Common myeloid progenitor, CD34-positive (primary cell): ENCODE measurements around the gene ADARB2.
A peak's percentile ranks its signal among the peaks of the same experiment; 100 is the strongest.
"Not testable (repeated sequence)": the region's sequence is repeated elsewhere in the genome, so short reads cannot be mapped to it uniquely, and the experiment has no call there.

Experiments
- CTCF ChIA-PET: fragments of 350-600 bp; sonication (Branson Sonifier 250); formaldehyde crosslinking; loops from one replicate; lab custom pipeline; 2021; ENCODE audit warnings: antibody characterized with exemption; lab: Charles Lee
- POLR2A ChIA-PET: fragments of 350-600 bp; sonication (Branson Sonifier 250); formaldehyde crosslinking; loops from one replicate; lab custom pipeline; 2021; ENCODE audit warnings: antibody characterized with exemption; lab: Charles Lee
- DNase-seq, 3 donors: peaks; one replicate each; pipeline versions ENCODE4 v3.0.0 to v3.0.0-alpha.2; 2013
- H3K27ac ChIP-seq, 2 experiments: 1 replicate in 1 of 2; 2 replicates in 1 of 2; pipeline ENCODE4 v1.7.0; 2013; ENCODE audit warnings: inconsistent platforms in 2 of 2, low read length in 2 of 2, mild to moderate bottlenecking in 2 of 2, low read depth in 1 of 2, moderate library complexity in 1 of 2; ENCODE audit not compliant: severe bottlenecking in 2 of 2, insufficient read depth in 1 of 2, poor library complexity in 1 of 2
- H3K27me3 ChIP-seq, 5 experiments: replicated peaks in 2 of 5; 1 replicate in 3 of 5; 2 replicates in 2 of 5; pipeline versions ENCODE4 v1.6.1 to v1.7.0; 2013; ENCODE audit warnings: low read length in 4 of 5, mild to moderate bottlenecking in 2 of 5, moderate library complexity in 2 of 5, inconsistent platforms in 1 of 5; ENCODE audit not compliant: insufficient read depth in 5 of 5, control insufficient read depth in 4 of 5
- H3K36me3 ChIP-seq, 4 experiments: 1 replicate in 2 of 4; 2 replicates in 2 of 4; pipeline versions ENCODE4 v1.6.1 to v1.7.0; 2013; ENCODE audit warnings: low read length in 3 of 4, control low read depth in 1 of 4, mild to moderate bottlenecking in 1 of 4; ENCODE audit not compliant: control insufficient read depth in 4 of 4, insufficient read depth in 4 of 4
- H3K4me1 ChIP-seq, 4 experiments: 1 replicate in 3 of 4; 2 replicates in 1 of 4; pipeline versions ENCODE4 v1.6.1 to v1.7.1; 2013; ENCODE audit warnings: low read length in 3 of 4, mild to moderate bottlenecking in 3 of 4, control low read depth in 1 of 4, inconsistent platforms in 1 of 4, moderate library complexity in 1 of 4; ENCODE audit not compliant: control insufficient read depth in 4 of 4, insufficient read depth in 4 of 4; ENCODE audit errors: control extremely low read depth in 1 of 4
- H3K4me3 ChIP-seq, 7 experiments: 1 replicate in 4 of 7; 2 replicates in 3 of 7; pipeline versions ENCODE4 v1.5.1 to v1.7.0; 2013; ENCODE audit warnings: mild to moderate bottlenecking in 7 of 7, low read length in 6 of 7, moderate library complexity in 6 of 7, inconsistent platforms in 2 of 7, low read depth in 2 of 7, control low read depth in 1 of 7; ENCODE audit not compliant: insufficient read depth in 4 of 7, control insufficient read depth in 1 of 7; ENCODE audit errors: extremely low read depth in 1 of 7
- H3K9me3 ChIP-seq, 5 experiments: 1 replicate in 4 of 5; 2 replicates in 1 of 5; pipeline versions ENCODE4 v1.6.1 to v1.7.1; 2013; ENCODE audit warnings: low read length in 4 of 5, mild to moderate bottlenecking in 2 of 5, inconsistent platforms in 1 of 5, low read depth in 1 of 5, moderate library complexity in 1 of 5; ENCODE audit not compliant: control insufficient read depth in 4 of 5, insufficient read depth in 2 of 5; ENCODE audit errors: control extremely low read depth in 1 of 5
- WGBS: methylation state at CpG from one replicate; pipeline ENCODE4 v1.1.5; 2013; ENCODE audit not compliant: insufficient coverage; 5-methylcytosine and 5-hydroxymethylcytosine counted together

ADARB2 gene

DNA sequence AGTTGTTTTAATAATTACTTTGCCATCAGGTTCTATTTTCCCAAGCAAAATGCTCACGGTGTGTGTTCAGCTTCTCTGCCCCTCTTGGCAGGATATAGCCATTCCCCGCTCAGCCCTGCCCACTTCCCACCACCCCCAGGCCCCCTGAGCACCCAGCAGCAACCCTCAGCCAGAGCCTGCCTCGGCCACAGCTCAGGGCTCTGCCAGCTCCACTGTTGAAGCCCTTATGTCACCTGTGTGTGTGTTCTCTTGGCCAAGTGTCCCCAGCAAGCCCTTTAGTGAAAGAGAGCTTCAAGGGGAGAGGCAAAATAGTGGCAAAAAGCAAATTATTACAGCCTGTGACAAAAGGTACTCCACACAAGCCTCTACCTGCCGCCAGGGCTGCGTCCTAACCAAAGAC, 275.3 kb downstream of the ADARB2 start:
- WGBS, result 67% methylated on average over 4 of the region's 5 CpGs
- H3K4me3 ChIP-seq, result no peak overlapping the region
- CTCF ChIA-PET, result no interaction called here
- POLR2A ChIA-PET, result no interaction called here
- no peak for DNase-seq
- H3K36me3 ChIP-seq, result no peaks in the 10 kb centered on the region
- peaks cover 0 to 5% (median 0%) of the 10 kb centered on the region in 4 experiments for H3K4me1 ChIP-seq
- H3K9me3 ChIP-seq, result no peaks in the 10 kb centered on the region
- peaks cover 0 to 11% (median 0%) of the 10 kb centered on the region in 5 experiments for H3K27me3 ChIP-seq
- no peak overlapping the region for H3K27ac ChIP-seq

GRCh38 chr10:1461016-1461415, 276.3 kb downstream of the ADARB2 start:
- DNase-seq, result peak in 2 of 3 donors; percentile 42 to 51
- 70% methylated on average over 9 of the region's 9 CpGs for WGBS
- ChIA-PET CTCF (no interaction called here), POLR2A (no interaction called here)
- H3K9me3 ChIP-seq, result no peaks in the 10 kb centered on the region
- peaks cover 0 to 5% (median 0%) of the 10 kb centered on the region in 4 experiments for H3K4me1 ChIP-seq
- no peak overlapping the region for H3K4me3 ChIP-seq
- H3K36me3 ChIP-seq, result no peaks in the 10 kb centered on the region
- H3K27me3 ChIP-seq, result peaks cover 0 to 8% (median 0%) of the 10 kb centered on the region in 5 experiments
- no peak overlapping the region for H3K27ac ChIP-seq

DNA sequence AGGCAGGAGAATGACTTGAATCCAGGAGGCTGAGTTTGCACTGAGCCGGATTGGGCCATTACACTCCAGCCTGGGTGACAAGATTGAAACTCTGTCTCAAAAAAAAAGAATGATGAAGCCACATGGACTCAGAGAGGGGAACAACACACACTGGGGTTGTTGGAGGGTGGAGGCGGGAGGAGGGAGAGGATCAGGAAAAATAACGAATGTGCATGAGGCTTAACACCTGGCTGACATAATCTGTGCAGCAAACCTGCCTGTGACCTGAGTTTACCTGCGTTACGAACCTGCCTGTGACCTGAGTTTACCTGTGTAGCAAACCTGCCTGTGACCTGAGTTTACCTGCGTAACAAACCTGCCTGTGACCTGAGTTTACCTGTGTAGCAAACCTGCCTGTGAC, 277.7 kb downstream of the ADARB2 start:
- H3K9me3 ChIP-seq, CTCF ChIA-PET, POLR2A ChIA-PET, DNase-seq, H3K36me3 ChIP-seq, H3K4me3 ChIP-seq, H3K4me1 ChIP-seq, H3K27ac ChIP-seq, H3K27me3 ChIP-seq: not testable (repeated sequence)
- WGBS, result 89% methylated on average over 5 of the region's 6 CpGs

GRCh38 chr10:1454951-1455350, 282.4 kb downstream of the ADARB2 start:
- Histone ChIP-seq H3K36me3 (no peaks in the 10 kb centered on the region), H3K4me1 (no peaks in the 10 kb centered on the region), H3K27me3 (peaks cover 0 to 4% (median 0%) of the 10 kb centered on the region in 5 experiments), H3K9me3 (no peaks in the 10 kb centered on the region), H3K27ac (no peak overlapping the region), H3K4me3 (no peak overlapping the region)
- POLR2A ChIA-PET, result no interaction called here
- no peak for DNase-seq
- CTCF ChIA-PET, result no interaction called here
- WGBS, result 85% methylated on average over 4 of the region's 6 CpGs

DNA sequence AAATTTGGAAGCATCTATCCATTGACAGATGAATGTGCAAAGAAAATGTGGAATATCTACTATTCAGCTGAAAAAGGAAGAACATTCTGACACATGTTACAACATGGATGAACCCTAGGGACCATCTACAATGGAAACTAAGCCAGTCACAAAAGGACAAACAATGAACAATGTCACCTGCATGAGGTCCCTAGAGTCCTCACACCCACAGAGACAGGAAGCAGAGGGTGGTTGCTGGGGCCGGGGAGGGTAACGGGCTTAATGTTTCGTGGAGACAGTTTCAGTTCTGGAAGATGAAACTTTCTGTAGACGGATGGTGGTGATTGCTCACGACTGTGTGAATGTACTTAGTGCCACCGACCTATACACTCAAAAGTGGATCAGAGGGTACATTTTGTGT, 282.9 kb downstream of the ADARB2 start:
- H3K27me3 ChIP-seq, result peaks cover 0 to 4% (median 0%) of the 10 kb centered on the region in 5 experiments
- H3K9me3 ChIP-seq, result no peaks in the 10 kb centered on the region
- H3K36me3 ChIP-seq, result no peaks in the 10 kb centered on the region
- ChIA-PET POLR2A (no interaction called here), CTCF (no interaction called here)
- no peak overlapping the region for H3K4me3 ChIP-seq
- H3K27ac ChIP-seq, result no peak overlapping the region
- peak in 2 of 3 donors; percentile 27 to 47 for DNase-seq
- WGBS, result 77% methylated on average over 3 of the region's 6 CpGs
- no peaks in the 10 kb centered on the region for H3K4me1 ChIP-seq

GRCh38 chr10:1452777-1453176, 284.5 kb downstream of the ADARB2 start:
- POLR2A ChIA-PET, result no interaction called here

DNA sequence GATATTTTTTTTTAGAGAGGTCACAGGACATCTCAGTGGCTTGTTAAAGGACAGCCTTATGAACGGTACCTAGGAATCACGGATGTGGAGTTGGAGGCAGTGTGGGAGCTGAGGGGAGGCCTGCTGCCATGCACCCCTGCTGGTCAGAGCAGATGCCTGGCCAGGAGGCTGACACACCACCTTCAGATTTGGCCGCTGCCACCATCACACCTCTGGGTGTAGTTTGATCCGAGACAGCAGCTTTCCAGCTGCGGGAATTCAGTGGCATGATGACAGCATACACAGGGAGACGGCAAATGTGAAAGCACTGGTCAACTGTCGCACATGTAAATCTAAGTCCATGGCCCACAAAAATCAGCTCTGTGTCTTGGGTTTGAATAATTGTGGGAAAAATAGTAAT, 285.4 kb downstream of the ADARB2 start:
- no peaks in the 10 kb centered on the region for H3K27me3 ChIP-seq
- CTCF ChIA-PET, result no interaction called here
- H3K9me3 ChIP-seq, result no peaks in the 10 kb centered on the region
- no peak overlapping the region for H3K27ac ChIP-seq
- no peaks in the 10 kb centered on the region for H3K36me3 ChIP-seq
- no peak for DNase-seq
- 97% methylated on average over 5 of the region's 7 CpGs for WGBS
- POLR2A ChIA-PET, result no interaction called here
- H3K4me1 ChIP-seq, result no peaks in the 10 kb centered on the region
- H3K4me3 ChIP-seq, result no peak overlapping the region

More at GRCh38 chr10:1452777-1453176, 284.5 kb downstream of the ADARB2 start:
- no peaks in the 10 kb centered on the region for H3K36me3 ChIP-seq
- 81% methylated on average over 8 of the region's 8 CpGs for WGBS
- no peaks in the 10 kb centered on the region for H3K4me1 ChIP-seq
- H3K9me3 ChIP-seq, result no peaks in the 10 kb centered on the region
- no peak overlapping the region for H3K27ac ChIP-seq
- peaks cover 0 to 4% (median 0%) of the 10 kb centered on the region in 5 experiments for H3K27me3 ChIP-seq
- DNase-seq, result no peak
- CTCF ChIA-PET, result no interaction called here
- H3K4me3 ChIP-seq, result no peak overlapping the region
